NAMALWA (cell line): ENCODE results near the gene CHIC1.
A peak's percentile ranks its signal among the peaks of the same experiment; 100 is the strongest.
"Not testable (repeated sequence)": the region's sequence is repeated elsewhere in the genome, so short reads cannot be mapped to it uniquely, and the experiment has no call there.

ENCODE experiments used
- DNase-seq: peaks from one replicate; pipeline ENCODE4 v3.0.0-alpha.2; 2015; ENCODE audit warnings: low spot score

Gene CHIC1

GRCh38 chrX:73562984-73563737 lies at the start of gene CHIC1:
Gene CHIC1, plus strand, starts transcription at chrX:73563197. Its CDS starts 88 bp downstream, at chrX:73563285.
- peak; percentile 85 for DNase-seq

GRCh38 chrX:73522823-73523222 lies 40.2 kb upstream of the CHIC1 start:
- not testable (repeated sequence) for DNase-seq

GRCh38 chrX:73524906-73525305 lies 38.1 kb upstream of the CHIC1 start:
- no peak for DNase-seq

- no peak for DNase-seq
Measured at GRCh38 chrX:73525928-73526690, 36.9 kb upstream of the CHIC1 start.

GRCh38 chrX:73531655-73532054 lies 31.3 kb upstream of the CHIC1 start:
- not testable (repeated sequence) for DNase-seq

GRCh38 chrX:73556159-73556558 lies 6.8 kb upstream of the CHIC1 start:
- DNase-seq = no peak

- DNase-seq = peak; percentile 1
Measured at GRCh38 chrX:73561801-73562200, 1.2 kb upstream of the CHIC1 start.

- DNase-seq = no peak
Measured at GRCh38 chrX:73562458-73562857, 539 bp upstream of the CHIC1 start.

GRCh38 chrX:73563738-73564068 lies 706 bp downstream of the CHIC1 start:
- DNase-seq = no peak

- DNase-seq = no peak
Measured at GRCh38 chrX:73577361-73577760, 14.4 kb downstream of the CHIC1 start.

GRCh38 chrX:73581002-73581628 lies 18.1 kb downstream of the CHIC1 start:
- no peak for DNase-seq

- not testable (repeated sequence) for DNase-seq
Measured at GRCh38 chrX:73597758-73598157, 34.8 kb downstream of the CHIC1 start.

- no peak for DNase-seq
Measured at GRCh38 chrX:73615022-73615421, 52.0 kb downstream of the CHIC1 start.

GRCh38 chrX:73641669-73642068 lies 78.7 kb downstream of the CHIC1 start:
- DNase-seq = not testable (repeated sequence)

GRCh38 chrX:73647212-73647611 lies 84.2 kb downstream of the CHIC1 start:
- DNase-seq = no peak

- no peak for DNase-seq
Measured at GRCh38 chrX:73647632-73648322, 84.8 kb downstream of the CHIC1 start.

GRCh38 chrX:73661322-73661721 lies 98.3 kb downstream of the CHIC1 start:
- DNase-seq = not testable (repeated sequence)

GRCh38 chrX:73668779-73669178 lies 105.8 kb downstream of the CHIC1 start:
- no peak for DNase-seq

GRCh38 chrX:73681408-73681807 lies 118.4 kb downstream of the CHIC1 start:
- DNase-seq = no peak

- DNase-seq = no peak
Measured at GRCh38 chrX:73683236-73683859, 120.4 kb downstream of the CHIC1 start.

GRCh38 chrX:73707014-73707413 lies 144.0 kb downstream of the CHIC1 start:
- not testable (repeated sequence) for DNase-seq

GRCh38 chrX:73728602-73729001 lies 165.6 kb downstream of the CHIC1 start:
- no peak for DNase-seq
